ENCODE data around the gene CHAF1B.
A peak's percentile ranks its signal among the peaks of the same experiment; 100 is the strongest.
"Not testable (repeated sequence)": the region's sequence is repeated elsewhere in the genome, so short reads cannot be mapped to it uniquely, and the experiment has no call there.

CHAF1B gene

DNA sequence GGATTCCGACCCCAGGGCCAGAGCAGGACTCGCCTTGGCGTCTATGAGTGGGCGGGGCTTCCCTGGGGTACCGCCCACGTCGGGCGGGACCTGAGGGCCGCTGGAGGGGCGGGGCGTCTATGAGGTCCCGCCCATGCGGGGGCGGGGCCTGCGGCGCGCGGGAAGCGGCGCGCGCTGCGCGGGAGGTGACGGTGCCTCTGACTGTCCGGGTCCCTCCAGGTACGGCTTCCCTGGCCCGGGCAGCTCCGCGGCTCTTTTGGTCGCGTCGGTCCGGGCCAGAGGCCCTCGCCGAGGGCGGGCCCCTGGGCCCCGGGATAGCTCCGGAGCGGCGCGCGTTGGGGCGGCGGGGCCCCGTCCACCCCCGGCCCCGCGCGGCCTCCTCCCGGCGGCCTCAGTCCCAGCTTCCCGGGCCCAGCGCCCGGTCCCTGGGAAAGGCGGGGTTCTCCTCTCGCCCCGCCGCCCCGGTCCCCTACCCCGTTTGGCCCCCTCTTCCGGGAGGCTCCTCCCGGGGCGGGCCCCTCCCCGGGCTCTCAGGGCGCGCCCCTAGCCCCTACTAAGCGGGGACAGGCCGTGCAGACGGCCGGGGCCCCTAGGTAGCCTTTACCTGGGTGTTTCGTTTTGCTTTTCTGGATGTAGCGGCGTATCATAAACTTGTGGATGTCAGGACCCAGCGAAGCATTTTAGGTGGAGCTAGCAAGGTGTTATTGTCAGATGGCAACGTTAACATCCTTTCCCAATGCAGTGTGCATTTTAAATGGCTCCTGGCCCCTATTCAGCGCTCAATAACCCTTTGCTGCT is at the start of gene CHAF1B:
Gene CHAF1B (plus strand): TSS at position 160 of the 798 bp plus-strand sequence. CDS start 745 bp downstream, outside the sequence.
- DNase-seq: peak in 48 of 56 donors; percentile 6 to 80 (median 48)

DNA sequence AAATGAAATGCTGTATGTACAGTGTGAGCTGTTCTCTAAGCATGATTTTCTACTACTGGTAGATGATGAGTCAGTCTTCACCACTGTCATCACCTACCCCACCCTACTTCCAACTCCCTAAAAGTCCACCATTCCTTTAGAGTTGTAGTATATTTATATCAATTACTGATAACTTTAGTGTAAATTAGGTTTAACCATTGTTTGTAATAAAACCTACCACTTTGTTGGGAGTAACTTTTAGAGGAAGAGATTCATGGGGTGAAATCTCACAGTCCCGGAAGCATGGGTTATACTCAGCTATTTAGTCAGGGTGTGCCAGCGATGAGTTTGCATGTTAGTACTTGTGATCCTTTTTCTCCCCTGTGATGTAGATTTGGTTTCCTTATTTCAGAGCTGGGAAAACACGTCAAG is 48.1 kb upstream of the CHAF1B start:
- no peak for DNase-seq

DNA sequence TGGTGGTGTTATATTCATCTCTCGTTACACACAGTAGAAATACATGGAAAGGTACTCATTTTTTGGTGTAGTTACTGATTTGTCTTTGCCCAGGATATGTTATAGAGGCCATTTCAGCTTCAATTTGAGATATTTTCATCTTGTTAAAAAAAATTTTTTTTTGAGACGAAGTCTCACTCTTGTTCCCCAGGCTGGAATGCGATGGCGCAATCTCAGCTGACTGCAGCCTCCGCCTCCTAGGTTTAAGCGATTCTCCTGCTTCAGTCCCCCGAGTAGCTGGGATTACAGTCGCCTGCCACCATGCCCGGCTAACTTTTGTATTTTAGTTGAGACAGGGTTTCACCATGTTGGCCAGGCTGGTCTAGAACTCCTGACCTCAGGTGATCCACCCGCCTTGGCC is 46.2 kb upstream of the CHAF1B start:
- no peak for DNase-seq

DNA sequence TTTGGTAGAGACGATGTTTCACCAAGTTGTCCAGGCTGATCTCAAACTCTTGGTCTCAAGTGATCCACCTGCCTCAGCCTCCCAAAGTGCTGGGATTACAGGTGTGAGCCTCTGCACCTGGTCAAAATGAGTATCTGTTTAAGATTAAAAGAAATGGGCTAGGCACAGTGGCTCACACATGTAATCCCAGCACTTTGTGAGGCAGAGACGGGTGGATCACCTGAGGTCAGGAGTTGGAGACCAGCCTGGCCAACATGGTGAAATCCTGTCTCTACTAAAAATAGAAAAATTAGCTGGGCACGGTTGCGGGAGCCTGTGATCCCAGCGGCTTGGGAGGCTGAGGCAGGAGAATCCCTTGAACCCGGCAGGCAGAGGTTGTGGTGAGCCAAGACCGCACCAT is 42.6 kb upstream of the CHAF1B start:
- DNase-seq: not testable (repeated sequence)

DNA sequence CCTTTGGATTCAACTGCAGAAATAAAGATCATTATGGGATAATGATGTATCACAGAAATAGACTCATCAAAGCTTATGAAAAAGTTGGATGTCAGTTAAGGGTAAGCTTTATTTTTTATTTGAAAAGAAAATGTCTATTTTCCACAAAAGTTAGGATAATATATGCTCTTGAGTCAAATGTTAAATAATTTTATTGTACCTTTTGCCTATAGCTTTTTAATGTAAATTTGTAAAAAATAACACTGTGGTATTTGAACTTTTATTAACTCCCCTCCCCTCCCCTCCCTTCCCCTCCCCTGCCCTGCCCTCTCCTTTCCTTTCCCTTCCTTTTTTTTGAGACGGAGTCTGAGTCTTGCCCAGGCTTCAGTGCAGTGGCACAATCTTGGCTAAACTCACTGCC is 40.3 kb upstream of the CHAF1B start:
- DNase-seq: no peak

DNA sequence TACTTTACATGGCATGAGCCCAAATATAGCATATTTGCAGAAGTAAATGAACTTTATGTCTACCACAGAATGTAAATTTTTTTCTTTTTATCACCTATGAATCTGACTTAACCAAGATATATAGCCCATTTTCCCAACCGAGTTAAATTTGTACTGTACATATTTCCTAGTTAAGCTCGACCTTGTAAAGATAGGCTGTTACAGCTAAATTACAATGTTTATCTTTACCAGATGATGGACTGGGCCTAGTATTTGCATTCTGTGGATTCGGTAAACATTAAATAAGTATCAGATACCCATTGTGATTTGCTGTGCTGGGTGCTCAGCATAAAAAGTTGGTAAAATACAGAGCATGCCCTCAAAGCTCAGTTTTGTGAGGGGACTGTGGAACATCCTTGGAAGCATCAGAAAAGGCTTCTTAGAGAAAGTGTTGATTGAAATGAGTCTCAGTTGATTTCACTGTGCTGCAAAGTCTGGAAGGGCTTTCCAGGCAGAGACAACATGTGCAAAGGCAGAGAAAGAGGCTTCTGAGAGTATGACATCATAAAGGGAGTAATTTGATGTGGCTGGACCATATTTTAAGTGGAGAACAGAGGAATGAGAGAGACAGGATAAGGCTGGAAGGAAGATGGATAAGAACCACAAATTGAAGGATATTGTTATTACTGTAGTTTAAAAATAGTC is 37.8 kb upstream of the CHAF1B start:
- DNase-seq: no peak

DNA sequence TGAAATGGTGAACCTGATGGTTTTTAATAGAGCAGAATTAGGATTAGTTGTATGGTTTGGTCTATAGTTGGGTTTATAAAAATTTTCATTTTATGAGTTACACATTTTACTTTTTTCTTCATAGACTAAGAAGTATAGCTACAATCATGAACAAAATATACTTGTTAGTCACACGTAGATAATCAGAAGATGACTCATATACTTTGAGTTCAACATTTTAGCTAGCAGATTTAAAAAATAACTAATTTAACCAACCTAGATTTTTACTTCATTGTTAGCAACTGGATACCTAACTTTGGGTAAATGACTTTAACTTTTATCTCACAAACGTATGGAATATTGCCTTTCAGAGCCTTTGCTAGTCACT is 37.2 kb upstream of the CHAF1B start:
- no peak for DNase-seq

DNA sequence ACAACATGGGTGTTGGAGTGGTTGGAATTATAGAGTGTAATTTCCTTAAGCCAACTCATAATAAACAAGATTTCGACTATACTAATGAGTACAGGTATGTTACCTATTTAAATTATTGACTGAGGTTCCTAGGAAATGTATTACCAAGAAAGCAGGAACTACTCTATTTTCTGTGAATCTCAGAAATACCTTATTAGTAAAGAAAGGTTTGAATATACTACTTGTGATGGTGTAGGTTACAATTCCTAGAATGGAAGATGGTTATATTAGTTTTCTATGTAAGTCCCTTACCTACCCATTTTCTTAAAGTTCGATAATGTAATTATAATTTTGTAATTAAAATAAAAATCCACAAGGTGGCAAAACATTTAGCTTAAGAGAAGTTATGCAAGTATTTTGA is 35.9 kb upstream of the CHAF1B start:
- DNase-seq: no peak

DNA sequence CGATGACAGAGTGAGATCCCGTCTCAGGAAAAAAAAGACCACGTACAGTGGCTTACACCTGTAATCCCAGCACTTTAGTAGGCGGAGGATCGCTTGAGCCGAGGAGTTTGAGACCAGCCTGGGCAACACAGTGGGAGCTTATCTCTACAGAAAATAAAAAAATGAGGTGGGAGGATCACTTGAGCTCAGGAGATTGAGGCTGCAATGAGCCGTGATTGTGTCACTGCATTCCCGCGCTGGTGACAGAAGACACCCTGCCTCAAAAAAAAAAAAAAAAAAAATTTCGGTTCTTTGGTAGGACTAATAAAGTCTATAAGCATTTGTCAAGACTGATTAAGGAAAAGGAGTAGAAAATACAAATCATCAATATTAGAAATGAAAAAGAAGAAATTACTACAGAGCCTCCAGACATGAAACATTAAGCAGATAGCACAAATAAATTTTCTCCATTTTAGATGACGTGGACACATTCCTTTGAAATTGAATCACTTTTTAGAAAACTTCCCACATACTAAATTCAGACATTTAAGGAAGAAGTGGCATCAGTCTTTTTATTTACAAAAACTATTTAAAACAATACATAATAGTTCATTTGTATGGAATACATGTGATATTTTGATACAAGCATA is 34.8 kb upstream of the CHAF1B start:
- no peak for DNase-seq

DNA sequence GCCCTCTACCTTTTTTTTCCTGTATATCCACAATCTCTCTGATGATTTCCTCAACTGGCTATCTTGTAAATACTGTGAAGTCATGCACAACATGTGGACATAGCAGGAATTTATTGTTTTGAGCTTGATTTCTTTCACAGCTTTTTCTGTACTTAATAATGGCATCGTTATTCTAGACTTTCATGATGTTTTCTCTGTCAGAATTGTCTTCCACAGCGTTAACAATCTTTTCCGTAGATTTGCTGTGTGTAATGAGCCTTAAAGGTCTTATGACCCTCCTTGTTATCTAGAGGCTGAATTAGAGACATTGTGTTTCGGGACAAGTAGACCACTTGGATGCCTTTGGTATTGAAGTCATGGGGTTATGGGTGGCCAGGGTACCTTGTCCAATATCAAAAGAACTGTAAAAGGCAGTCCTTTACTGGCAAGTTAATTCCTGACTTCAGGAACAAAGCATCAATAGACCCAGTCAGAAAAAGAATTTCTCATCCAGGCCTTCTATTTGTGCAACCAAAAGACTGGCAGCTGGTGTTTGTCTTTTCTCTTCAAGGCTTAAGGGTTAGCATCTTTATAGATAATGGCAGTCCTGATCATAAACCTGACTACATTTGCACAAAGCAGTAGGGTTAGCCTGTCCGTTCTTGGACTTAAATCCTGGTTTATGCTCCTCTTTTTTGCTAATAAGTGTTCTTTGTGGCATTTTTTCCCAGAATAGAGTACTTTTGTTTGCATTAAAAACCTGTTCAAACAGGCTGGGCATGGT is 30.1 kb upstream of the CHAF1B start:
- no peak for DNase-seq

DNA sequence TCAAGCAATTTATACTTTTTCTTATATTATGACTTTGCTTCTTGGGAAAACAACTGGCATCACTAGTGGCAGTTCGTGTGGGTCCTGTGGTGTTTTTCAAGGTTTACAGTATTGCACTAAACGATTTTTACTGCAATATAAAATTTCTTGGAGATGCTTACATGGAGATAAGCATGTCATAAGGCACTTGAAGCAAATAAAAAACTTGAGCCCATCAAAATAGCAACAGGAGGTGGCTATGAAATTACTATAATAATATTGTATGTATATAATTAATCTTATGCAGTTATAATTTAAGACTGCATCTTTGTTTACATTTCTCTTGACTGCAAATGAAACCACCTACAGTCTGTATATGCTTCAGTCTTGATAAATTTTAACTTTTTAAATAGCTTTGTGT is 29.3 kb upstream of the CHAF1B start:
- DNase-seq: no peak

DNA sequence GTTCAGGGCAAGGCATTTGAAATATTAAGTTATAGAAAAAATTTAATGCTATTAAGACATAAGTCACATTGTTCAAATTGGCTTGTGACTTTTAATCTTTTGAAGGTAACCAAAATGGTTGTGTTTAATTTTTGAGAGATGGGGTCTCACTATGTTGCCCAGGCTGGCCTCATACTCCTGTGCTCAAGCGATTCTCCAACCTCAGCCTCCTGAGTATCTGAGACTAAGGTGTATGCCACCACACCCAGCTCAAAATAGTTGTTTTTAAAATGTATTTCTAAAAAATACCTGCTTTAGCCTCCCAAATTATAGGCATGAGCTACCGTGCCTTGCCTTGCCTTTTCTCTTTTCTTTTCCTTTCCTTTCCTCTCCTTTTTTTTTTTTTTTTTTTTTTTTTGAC is 26.0 kb upstream of the CHAF1B start:
- no peak for DNase-seq

DNA sequence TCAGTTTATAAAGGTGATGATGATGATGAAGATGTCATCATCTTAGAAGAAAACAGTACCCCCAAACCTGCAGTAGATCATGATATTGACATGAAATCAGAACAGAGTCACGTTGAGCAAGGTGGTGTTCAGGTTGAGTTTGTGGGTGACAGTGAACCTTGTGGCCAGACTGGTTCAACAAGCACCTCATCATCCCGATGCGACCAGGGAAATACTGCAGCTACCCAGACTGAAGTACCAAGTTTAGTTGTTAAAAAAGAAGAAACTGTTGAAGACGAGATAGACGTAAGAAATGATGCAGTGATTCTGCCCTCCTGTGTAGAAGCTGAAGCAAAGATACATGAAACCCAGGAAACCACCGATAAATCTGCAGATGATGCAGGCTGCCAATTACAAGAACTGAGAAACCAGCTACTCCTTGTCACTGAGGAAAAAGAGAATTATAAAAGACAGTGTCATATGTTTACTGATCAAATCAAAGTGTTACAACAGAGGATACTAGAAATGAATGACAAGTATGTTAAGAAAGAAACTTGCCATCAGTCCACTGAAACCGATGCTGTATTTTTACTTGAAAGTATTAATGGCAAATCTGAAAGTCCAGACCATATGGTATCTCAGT is 16.0 kb upstream of the CHAF1B start:
- no peak for DNase-seq

DNA sequence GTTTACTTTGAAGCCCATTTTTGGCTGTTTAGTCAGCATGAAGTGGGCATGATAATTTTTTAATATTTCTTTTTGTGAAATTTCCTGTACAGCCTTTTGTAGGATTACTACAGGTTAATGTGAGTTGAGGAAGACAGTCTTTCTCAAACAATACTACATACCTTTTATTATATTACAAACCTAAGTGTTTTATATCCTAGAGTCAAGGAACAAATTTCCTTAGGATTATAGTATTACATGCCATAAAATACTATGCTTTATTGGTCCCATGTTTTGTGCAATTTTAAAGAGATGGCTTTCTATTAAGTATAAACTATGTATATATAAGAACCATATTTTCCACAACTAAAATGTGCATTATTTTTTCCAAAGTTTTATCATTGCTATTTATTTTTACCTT is 9.2 kb upstream of the CHAF1B start:
- no peak for DNase-seq

DNA sequence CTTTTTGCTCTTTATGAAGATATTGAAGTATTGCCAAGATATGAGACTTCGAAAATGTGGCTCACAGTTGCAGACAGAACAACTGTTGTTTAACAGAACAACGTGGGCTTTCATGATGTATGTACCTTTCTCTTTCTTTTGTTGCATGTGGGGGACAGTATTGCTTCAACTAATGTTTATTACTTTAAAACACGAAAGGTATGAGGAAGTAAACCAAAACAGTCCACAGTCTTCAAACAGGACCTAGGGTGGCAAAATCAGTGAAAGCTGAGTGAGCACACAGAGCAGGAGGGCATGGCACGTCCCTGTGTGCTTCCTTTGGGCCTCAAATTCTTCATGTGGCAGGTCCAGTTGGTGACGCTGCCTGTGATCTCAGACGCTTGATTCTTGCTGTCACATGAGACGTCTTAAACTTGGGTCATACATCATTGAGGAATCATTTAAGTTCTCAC is 7.8 kb upstream of the CHAF1B start:
- no peak for DNase-seq

DNA sequence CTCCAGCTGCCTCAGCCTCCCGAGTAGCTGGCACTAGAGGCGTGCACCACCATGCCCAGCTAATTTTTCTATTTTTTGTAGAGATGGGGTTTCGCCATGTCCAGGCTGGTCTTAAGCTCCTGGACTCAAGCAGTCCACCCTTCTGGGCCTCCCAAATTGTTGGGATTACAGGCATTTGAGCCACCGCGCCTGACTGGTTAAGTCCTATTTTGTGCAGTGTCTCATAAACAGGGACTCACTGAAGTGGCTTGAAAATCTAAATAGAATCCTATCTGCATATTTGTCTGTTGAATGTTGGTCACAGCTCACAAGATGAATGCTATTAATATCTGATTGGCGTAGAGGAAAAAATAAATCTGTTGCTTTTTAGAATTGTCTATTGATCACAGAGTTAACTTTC is 5.9 kb upstream of the CHAF1B start:
- DNase-seq: no peak

DNA sequence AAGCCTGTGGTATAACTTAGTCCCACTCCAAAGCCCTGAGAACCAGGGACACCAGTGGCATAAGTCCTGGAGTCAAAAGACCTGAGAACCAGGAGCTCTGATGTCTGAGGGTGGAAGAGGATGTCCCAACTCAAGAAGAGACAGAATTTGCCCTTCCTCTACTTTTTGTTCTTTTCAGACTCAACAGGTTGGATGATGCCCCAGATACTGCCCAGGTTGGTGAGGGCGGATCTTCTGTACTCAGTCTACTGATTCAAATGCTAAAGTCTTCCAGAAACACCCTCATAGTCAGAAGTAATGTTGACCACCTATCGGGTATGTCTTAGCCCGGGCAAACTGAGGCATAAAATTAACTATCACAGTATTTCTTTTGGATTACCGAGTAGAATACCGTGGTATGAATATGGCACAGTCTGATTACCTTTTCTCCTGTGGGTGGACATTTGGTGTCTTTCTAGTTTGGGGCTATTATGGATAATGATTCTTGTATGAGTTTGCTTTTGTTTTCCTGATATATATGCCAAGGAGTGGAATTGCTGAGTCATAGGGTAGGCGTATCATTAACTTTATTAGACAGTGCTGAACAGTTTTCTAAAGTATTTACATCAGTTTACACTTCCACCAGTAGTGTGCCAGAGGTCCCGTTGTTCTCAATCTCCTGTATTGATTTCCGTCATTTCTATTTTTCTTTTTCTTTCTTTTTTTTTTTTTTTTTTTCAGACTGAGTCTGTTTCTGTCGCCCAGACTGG is 3.2 kb upstream of the CHAF1B start:
- no peak for DNase-seq

DNA sequence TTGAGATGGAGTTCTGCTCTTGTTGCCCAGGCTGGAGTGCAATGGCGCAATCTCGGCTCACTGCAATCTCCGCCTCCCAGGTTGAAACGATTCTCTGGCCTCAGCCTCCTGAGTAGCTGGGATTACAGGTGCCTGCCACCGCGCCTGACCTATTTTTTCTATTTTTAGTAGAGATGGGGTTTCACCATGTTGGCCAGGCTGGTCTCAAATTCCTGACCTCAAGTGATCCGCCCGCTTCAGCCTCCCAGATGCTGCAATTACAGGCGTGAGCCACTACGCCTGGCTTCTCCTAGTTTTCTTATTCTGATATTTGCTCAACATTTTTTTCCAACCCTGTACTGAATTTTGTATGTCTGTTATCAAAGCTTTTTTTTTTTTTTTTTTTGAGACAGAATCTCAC is 2.5 kb upstream of the CHAF1B start:
- not testable (repeated sequence) for DNase-seq

DNA sequence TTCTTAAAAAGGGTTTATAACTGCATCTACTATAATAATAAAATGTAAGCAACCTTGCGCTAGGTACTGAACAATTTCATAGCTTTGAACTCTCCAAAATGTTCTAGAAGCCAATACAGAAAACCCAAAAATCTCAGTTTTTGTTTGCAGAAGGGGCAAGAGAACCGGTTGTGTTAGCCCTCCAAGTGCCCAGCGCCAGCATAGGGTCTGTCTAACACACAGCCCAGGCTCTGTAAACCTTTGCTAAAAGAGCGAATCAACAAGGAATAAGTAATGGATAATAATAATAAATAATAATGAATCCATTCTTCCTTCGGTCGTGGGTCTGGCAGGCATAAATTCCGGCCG is 333 bp upstream of the CHAF1B start:
- no peak for DNase-seq

DNA sequence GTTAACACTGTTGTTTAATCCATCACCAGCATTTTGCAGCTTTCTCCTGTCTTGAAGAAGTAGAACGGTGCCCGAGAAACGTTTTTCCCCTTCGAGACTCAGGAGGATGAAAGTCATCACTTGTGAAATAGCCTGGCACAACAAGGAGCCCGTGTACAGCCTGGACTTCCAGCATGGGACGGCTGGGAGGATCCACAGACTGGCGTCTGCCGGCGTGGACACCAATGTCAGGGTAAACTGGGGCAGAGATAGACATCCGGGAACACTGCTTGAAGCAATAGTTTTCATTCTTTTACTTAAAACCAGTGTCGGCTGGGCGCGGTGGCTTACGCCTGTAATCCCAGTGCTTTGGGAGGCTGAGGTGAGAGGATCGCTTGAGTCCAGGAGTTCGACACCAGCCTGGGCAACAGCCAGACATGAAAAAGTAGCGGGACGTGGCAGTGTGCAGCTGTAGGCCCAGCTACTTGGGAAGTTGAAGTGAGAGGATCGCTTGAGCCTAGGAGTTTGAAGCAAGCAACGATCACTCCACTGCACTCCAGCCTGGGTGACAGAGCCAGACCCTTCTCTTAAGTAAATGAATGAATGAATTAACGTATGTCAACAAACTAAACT is 945 bp downstream of the CHAF1B start:
- no peak for DNase-seq

All from nucleus accumbens (tissue), 56 donors.